SK-N-MC (cell line): ENCODE measurements around the gene OLFML3.

ENCODE experiments used
- EZH2 ChIP-seq: fragments of 200-600 bp; sonication (generic); IDR thresholded peaks from one replicate; pipeline ENCODE4 v1.6.1; 2017; ENCODE audit warnings: antibody characterized with exemption
- FOXP2 ChIP-seq: optimal IDR thresholded peaks from 2 replicates; pipeline ENCODE3; 2011; ENCODE audit warnings: mild to moderate bottlenecking, moderate library complexity; ENCODE audit not compliant: insufficient read depth; ENCODE audit errors: extremely low read length, control extremely low read depth
- POLR2AphosphoS5 ChIP-seq: IDR thresholded peaks from 2 replicates; pipeline ENCODE4 v1.6.1; 2012; ENCODE audit warnings: mild to moderate bottlenecking, low read depth, low read length, borderline replicate concordance

- TF ChIP-seq EZH2 (no peak), POLR2AphosphoS5 (no peak), FOXP2 (no peak)
These were observed 3.0 kb downstream of the OLFML3 start for GRCh38 chr1:113981962-113982931.
